ENCODE results near the gene PHF19. TPM values are rescaled to one million over a fixed set of nuclear protein-coding genes. Genes with fewer than 3 reads are reported as not detected.

Gene PHF19
- total and polyA plus RNA-seq, 10 of the 15 experiments (the other 5 are each of a cell fraction or from before 2014, with no cell fraction given), result 26.0 to 133 (median 87.7) TPM

DNA sequence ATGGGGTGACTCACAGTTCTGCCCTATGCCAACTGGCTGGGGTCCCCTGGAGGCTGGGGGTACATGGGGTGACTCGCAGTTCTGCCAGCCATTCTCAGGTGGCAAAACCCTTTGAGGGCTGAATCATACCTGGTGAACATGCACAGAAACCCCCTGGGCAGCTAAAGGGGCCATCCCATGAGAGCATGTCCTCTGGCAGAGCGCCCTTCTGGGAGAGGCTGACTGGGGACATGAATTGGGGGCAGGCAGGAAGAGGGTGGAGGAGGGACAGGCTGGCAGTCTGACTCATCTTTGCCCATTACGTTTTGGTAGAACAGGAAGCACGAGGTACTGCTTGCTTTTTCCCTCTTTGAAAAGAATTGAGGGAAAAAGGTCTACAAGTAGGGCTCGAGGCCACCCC, 32.9 kb upstream of the PHF19 start:
- Histone ChIP-seq H3K4me2 (ENCODE audit: control insufficient read depth, insufficient read depth) (no peak overlapping the region), H3K9ac (ENCODE audit: control insufficient read depth, insufficient read depth, low read length) (no peak overlapping the region), H2AFZ (ENCODE audit: control insufficient read depth, low read depth, low read length) (no peak overlapping the region), H3K9me3 (replicated peaks; ENCODE audit: control insufficient read depth, insufficient read depth, low read length) (no peaks in the 10 kb centered on the region), H3K27ac (ENCODE audit: control insufficient read depth, insufficient read depth) (no peak overlapping the region; the same call in 1 of the 2 replicates), H3K4me1 (ENCODE audit: control insufficient read depth, insufficient read depth, low read length) (peaks cover 7% of the 10 kb centered on the region), H3K36me3 (ENCODE audit: control insufficient read depth in 2 of 2, insufficient read depth in 2 of 2, low read length in 1 of 2) (peaks cover 55 to 58% of the 10 kb centered on the region in 2 experiments), H4K20me1 (ENCODE audit: control insufficient read depth, insufficient read depth) (no peaks in the 10 kb centered on the region), H3K4me3 (no peak overlapping the region), H3K79me2 (ENCODE audit: control insufficient read depth, insufficient read depth, low read length) (peaks cover 10% of the 10 kb centered on the region), H3K27me3 (replicated peaks in 1 of 2; ENCODE audit: control insufficient read depth in 2 of 2, insufficient read depth in 2 of 2, low read length in 1 of 2) (no peaks in the 10 kb centered on the region)
- FAIRE-seq (no peak), ATAC-seq (peak; percentile 5; the same call in 2 of the 3 replicates), DNase-seq (ENCODE audit: low read depth, low spot score) (no peak)
- CTCF ChIA-PET, result interaction anchor here (0.6 kb wide), 1 partner anchor 27 kb away, joined by 3 read pairs; no protein-coding TSS in a partner anchor
- POLR2A ChIA-PET, result interaction anchor here (2.9 kb wide), 1 partner anchor 13 kb away, joined by 11 read pairs; no protein-coding TSS in a partner anchor
- TF ChIP-seq YY1 (IDR thresholded peaks at IDR 0.05; ENCODE audit: low read depth, low read length) (no peak), RUNX3 (IDR thresholded peaks at IDR 0.05; ENCODE audit: low read length) (no peak), PML (IDR thresholded peaks at IDR 0.05; ENCODE audit: low read length) (peak; percentile 30; the same call in 1 of the 2 replicates), ZZZ3 (IDR thresholded peaks at IDR 0.05; ENCODE audit: control insufficient read depth, insufficient read length, low read depth) (no peak), POLR2A (IDR thresholded peaks at IDR 0.05; ENCODE audit: low read depth, low read length) (0 out of 2 replicates have a peak, but pooled peaks have one; percentile 31), KLF5 (IDR thresholded peaks at IDR 0.05; ENCODE audit: partially characterized antibody) (no peak), ASH2L (IDR thresholded peaks at IDR 0.05; ENCODE audit: borderline replicate concordance, low read depth) (no peak), NR2C1 (IDR thresholded peaks at IDR 0.05) (no peak), SMC3 (IDR thresholded peaks at IDR 0.05; ENCODE audit: borderline replicate concordance, low read length) (no peak), CBX5 (IDR thresholded peaks at IDR 0.05; ENCODE audit: low read depth) (no peak), GATAD2B (conservative IDR thresholded peaks at IDR 0.05; ENCODE audit: low read depth) (no peak), POLR2AphosphoS2 (IDR thresholded peaks at IDR 0.05; ENCODE audit: low read depth, low read length) (peak; percentile 15; the same call in 1 of the 2 replicates), FOXM1 (IDR thresholded peaks at IDR 0.05; ENCODE audit: low read depth, low read length) (peak; percentile 16; the same call in 1 of the 2 replicates)
- TF ChIP-seq, protein P1, sequence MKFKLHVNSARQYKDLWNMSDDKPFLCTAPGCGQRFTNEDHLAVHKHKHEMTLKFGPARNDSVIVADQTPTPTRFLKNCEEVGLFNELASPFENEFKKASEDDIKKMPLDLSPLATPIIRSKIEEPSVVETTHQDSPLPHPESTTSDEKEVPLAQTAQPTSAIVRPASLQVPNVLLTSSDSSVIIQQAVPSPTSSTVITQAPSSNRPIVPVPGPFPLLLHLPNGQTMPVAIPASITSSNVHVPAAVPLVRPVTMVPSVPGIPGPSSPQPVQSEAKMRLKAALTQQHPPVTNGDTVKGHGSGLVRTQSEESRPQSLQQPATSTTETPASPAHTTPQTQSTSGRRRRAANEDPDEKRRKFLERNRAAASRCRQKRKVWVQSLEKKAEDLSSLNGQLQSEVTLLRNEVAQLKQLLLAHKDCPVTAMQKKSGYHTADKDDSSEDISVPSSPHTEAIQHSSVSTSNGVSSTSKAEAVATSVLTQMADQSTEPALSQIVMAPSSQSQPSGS (IDR thresholded peaks at IDR 0.05; ENCODE audit: low read length), result no peak
- TF ChIP-seq, protein P2, sequence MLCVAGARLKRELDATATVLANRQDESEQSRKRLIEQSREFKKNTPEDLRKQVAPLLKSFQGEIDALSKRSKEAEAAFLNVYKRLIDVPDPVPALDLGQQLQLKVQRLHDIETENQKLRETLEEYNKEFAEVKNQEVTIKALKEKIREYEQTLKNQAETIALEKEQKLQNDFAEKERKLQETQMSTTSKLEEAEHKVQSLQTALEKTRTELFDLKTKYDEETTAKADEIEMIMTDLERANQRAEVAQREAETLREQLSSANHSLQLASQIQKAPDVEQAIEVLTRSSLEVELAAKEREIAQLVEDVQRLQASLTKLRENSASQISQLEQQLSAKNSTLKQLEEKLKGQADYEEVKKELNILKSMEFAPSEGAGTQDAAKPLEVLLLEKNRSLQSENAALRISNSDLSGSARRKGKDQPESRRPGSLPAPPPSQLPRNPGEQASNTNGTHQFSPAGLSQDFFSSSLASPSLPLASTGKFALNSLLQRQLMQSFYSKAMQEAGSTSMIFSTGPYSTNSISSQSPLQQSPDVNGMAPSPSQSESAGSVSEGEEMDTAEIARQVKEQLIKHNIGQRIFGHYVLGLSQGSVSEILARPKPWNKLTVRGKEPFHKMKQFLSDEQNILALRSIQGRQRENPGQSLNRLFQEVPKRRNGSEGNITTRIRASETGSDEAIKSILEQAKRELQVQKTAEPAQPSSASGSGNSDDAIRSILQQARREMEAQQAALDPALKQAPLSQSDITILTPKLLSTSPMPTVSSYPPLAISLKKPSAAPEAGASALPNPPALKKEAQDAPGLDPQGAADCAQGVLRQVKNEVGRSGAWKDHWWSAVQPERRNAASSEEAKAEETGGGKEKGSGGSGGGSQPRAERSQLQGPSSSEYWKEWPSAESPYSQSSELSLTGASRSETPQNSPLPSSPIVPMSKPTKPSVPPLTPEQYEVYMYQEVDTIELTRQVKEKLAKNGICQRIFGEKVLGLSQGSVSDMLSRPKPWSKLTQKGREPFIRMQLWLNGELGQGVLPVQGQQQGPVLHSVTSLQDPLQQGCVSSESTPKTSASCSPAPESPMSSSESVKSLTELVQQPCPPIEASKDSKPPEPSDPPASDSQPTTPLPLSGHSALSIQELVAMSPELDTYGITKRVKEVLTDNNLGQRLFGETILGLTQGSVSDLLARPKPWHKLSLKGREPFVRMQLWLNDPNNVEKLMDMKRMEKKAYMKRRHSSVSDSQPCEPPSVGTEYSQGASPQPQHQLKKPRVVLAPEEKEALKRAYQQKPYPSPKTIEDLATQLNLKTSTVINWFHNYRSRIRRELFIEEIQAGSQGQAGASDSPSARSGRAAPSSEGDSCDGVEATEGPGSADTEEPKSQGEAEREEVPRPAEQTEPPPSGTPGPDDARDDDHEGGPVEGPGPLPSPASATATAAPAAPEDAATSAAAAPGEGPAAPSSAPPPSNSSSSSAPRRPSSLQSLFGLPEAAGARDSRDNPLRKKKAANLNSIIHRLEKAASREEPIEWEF (IDR thresholded peaks at IDR 0.05; ENCODE audit: insufficient replicate concordance, low read depth, low read length), result no peak
- TF ChIP-seq, protein P3, sequence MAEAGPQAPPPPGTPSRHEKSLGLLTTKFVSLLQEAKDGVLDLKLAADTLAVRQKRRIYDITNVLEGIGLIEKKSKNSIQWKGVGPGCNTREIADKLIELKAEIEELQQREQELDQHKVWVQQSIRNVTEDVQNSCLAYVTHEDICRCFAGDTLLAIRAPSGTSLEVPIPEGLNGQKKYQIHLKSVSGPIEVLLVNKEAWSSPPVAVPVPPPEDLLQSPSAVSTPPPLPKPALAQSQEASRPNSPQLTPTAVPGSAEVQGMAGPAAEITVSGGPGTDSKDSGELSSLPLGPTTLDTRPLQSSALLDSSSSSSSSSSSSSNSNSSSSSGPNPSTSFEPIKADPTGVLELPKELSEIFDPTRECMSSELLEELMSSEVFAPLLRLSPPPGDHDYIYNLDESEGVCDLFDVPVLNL (IDR thresholded peaks at IDR 0.05; ENCODE audit: low read depth, low read length), result no peak
- TF ChIP-seq, protein P4, sequence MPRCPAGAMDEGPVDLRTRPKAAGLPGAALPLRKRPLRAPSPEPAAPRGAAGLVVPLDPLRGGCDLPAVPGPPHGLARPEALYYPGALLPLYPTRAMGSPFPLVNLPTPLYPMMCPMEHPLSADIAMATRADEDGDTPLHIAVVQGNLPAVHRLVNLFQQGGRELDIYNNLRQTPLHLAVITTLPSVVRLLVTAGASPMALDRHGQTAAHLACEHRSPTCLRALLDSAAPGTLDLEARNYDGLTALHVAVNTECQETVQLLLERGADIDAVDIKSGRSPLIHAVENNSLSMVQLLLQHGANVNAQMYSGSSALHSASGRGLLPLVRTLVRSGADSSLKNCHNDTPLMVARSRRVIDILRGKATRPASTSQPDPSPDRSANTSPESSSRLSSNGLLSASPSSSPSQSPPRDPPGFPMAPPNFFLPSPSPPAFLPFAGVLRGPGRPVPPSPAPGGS (IDR thresholded peaks at IDR 0.05; ENCODE audit: borderline replicate concordance, insufficient read depth, low read depth, low read length, poor library complexity, severe bottlenecking), result no peak
- RAD21 ChIA-PET (ENCODE audit: unreplicated experiment), result no interaction called here
- intact Hi-C loops (cut with micrococcal nuclease; ENCODE audit: unreplicated experiment), result no loop called here
- no TSS peak for BruUV-seq (replicated peaks)
- in situ Hi-C loops (cut with MboI), result no loop called here
- 23% methylated on average over 5 of the region's 5 CpGs for WGBS (ENCODE audit: insufficient coverage, insufficient replicate concordance, low lambda C conversion rate, missing lambda C conversion rate)
- SMC1A ChIA-PET (ENCODE audit: uncharacterized antibody, unreplicated experiment), result no interaction called here

Measured in GM12878 (cell line).